ENCODE results near the gene RPL3.
"Not testable (repeated sequence)": the region's sequence is repeated elsewhere in the genome, so short reads cannot be mapped to it uniquely, and the experiment has no call there.

The RPL3 gene

DNA sequence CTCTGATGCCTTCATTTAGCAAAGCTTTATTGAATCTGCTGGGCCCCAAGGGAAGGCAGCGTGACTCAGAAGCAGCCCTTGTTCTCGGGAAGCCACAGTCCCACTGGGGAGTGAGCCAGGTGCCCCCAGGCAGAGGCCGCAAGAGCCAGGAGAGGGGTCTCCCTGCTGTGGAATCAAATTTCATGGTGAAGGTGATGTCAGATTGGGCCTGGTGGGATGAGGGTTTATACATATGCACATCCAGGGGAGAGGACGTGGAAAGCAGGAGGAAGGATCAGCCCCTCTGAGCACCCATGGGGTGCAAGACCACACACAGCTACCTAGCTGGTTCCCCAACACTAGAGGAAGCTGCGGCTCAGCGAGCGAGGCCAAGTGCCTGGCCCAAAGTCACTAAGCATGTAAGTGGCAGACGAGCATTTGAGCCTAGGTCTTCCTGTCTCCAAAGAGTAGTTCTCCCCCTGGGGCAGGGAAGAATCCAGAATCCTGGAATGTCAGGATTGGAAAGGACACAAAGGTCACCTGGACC, 32.3 kb upstream of the RPL3 start:
- DNase-seq (ENCODE audit: low read depth), result no peak

DNA sequence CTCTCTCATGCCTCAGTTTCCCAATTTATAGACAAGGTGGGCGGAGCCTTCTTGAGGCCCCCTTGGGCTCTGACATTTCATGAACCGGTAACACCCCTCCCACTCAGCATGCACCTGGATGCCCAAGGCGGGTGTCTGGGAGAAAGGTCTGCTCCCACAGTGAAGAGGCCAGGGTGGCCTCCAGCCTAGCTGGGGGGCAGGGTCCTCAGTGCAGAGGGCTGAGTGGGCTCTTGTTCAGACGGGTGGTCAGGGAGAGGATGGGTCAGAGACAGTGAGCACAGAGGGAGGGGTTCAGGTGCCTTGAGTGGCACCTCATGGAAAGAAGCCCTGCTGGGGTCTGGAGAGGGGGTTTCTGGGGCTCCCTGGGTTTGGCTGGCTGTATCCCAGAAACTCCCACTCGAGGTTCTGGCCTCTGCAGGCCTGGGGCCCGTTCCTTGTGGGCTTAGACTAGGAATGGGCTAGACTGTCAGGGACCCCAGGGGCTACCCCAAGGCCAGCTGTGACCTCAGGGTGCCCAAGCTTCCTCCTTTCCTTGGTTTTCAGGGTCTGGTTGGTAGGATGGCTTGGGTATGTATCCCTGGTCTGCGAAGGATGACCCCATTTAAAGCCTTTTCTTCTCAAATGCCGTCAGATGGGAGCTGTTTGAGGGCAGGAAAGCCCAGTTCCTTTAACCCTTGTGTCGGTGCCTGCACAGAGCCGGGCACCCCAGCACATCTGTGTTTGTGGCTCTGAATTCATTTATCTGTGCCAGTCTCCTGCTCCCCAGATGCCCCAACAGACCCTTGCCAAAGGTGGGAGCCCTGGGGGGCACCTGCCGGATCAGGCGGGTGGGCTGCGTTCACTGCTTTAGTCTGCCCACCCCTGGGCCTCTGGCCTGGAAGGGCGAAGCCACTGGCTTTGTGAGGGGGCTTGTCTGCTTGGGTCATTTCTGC, 31.6 kb upstream of the RPL3 start:
- DNase-seq (ENCODE audit: low read depth), result no peak

DNA sequence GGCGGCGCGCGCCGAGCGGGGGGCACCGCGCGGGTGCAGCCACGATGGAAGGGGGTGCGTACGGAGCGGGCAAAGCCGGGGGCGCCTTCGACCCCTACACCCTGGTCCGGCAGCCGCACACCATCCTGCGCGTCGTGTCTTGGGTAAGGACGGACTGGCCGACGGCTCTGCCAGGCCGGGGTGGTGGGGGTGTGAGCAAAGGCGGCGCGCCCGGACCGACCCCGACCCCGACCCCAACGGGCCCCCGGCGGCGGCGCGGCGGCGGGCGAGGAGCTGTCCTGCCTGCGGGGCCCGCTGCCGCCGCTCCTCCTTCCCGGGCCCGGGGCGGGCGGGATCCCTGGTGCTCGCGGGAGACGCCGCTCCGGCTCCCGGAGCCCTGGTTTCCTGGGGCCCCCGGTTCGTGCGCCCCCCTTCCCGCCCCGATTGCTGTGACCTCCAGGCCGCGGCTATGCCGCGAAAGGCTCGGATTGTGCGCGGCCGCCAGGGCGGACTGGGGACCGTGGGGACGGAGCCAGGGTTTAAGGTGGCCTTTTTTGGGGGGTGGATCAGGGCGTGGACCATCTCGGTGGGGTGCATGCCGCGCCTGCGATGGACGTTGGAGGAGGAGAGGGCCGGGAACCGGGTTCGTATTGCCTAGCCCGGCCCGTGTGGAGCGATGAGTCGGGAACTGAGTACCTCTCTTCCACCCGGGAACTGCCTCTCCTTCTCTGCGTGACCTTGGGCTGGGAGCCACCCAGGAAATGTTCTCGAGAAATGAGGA, 30.7 kb upstream of the RPL3 start, which contains the start of gene SYNGR1:
Gene SYNGR1 (plus strand): TSS at position 25 of the 760 bp plus-strand sequence. CDS start 20 bp downstream, at position 45.
- no peak for DNase-seq (ENCODE audit: low read depth)

DNA sequence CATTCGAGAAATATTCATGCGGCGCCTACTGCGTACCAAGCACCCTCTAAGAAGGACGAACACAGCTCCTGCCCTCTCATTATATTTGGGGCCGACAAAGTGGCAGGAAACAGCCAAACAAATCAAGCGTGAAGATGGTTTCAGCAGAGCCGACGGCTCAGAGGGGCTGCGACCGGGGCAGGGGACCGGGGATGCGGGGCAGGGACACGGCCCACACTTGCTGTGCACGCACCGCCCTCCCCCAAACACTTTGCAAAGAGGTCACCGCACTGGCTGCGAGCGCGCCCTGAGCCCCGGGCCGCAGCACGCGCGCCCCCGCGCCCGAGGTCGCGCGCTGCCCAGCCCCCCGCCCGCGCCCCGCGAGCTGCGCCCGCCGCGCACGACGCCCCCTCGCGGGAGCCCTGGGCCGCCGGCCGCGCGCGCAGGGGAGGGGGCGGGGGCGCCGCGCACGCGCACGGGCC, 30.1 kb upstream of the RPL3 start:
- no peak for DNase-seq (ENCODE audit: low read depth)

DNA sequence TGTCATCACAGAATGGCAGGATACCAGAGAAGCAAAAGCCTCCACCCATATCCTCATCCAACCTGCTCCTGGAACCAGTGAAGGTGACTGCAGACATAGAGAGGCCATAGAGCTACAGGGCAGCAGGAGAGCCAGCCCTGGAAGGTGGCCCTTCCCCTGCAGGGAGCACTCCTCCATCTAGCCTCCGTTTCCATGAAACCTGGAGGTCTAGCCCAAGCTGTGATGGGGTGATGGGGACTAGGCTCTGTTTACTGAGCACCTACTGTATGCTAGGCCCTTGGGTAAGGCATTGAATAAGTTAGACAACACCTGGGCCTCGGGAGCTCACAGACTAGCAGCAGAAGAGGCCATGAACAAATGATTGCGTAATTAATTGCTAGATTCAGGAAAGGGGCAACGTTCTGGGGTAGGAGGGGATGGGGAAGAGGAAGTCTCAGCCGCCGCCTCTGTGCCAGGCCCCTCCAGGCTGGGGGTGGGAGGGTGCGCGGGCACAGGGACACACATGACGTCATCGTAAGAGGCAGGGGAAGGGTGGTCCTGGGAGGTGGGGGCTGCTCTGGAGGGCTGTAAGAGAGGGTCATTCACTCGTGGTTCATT, 29.6 kb upstream of the RPL3 start:
- DNase-seq (ENCODE audit: low read depth), result no peak

DNA sequence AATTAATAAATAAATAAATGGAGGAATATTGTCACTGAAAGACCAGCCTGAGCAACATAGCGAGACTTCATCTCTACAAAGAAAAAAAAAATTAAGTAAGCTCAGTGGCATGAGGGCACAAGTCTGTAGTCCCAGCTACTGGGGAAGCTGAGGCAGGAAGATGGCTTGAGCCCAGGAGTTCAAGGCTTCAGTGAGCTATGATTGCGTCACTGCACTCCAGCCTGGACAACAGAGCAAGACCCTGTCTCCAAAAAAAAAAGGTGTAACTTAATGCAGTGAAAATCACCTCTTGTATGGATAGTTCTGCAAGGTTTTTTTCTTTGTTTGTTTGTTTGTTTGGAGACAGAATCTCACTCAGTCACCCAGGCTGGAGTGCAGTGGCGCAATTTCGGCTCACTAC, 25.8 kb upstream of the RPL3 start:
- DNase-seq (ENCODE audit: low read depth), result no peak

DNA sequence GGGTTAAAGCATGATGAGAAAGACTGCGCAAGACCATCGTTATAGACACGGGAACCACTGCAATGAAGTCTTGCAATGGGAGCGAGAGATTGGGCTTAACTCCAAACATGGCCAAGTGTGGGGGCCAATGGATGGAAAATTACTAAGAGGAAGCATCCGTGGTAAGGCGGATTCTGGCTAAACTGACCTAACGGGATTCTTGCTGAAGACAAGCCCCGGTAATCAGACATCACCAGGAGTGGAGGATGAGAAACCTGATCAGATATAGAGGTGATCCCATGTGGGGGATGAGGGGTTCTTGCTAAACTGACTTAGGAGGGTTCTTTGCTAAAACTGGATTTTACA, 24.6 kb upstream of the RPL3 start:
- DNase-seq (ENCODE audit: low read depth), result no peak

DNA sequence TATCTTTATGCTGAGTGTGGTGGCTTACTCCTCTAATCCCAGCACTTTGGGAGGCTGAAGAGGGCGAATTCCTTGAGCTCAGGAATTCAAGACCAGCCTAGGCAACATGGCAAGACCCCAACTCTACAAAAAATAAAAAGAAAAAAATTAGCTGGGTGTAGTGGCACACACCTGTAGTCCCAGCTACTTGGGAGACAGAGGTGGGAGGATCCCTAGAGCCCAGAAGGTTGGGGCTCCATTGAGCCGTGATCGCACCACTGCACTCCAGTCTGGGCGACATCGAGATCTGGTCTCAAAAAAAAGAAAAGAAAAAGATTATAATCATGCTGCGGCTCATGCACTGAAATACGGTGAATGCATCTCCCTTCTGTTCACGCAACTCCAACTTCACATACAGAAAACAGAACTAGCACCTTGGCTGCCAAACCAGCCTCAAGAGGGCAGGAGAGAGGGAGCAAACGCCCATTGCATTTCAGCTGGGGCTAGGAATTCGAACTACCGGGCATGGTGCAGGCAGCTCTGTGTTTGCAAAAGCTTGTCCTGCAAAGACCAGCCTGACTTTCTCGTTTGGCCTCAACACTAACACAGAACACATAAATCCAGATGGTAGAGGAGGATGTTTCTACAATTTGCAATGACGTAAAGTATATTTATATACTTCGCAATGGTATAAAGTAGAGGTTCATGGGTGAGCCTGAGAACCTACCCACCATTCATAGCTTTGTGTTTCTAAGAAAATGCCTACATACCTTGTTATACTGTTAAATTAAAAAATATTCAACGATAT, 24.0 kb upstream of the RPL3 start:
- DNase-seq (ENCODE audit: low read depth), result no peak

DNA sequence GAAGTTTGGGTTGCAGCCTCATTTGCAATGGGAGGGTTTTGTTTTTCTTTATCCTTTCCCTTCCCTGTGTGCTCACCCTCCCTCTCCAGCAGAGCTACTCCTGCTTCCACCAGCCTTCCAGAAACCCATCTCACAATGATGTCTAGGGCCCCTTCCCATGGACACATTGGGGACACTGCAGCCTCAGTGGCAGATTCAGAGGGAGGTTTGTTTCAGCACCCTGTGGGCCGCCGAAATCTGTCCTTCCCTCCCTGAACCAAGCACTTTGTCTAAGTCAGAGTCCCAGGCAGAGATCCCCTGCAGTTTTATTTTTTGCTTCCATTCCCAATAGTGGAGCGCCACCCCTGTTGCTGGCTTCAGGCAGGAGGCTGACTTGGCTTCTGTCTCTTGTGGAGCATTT, 21.8 kb upstream of the RPL3 start:
- no peak for DNase-seq (ENCODE audit: low read depth)

DNA sequence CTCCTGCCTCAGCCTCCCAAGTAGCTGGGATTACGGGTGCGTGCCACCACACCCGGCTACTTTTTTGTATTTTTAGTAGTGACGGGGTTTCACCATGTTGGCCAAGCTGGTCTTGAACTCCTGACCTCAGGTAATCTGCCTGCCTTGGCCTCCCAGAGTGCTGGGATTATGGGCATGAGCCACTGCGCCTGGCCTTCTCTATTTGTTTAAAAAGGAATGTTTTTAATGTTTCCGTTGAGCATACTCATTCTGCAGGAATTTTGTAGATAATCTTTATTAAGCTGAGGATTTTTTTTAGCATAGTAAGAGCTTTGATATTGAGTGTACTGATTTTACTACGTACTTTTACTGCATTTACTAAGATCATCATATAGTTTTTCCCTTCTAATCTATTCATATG, 20.4 kb upstream of the RPL3 start:
- not testable (repeated sequence) for DNase-seq (ENCODE audit: low read depth)

DNA sequence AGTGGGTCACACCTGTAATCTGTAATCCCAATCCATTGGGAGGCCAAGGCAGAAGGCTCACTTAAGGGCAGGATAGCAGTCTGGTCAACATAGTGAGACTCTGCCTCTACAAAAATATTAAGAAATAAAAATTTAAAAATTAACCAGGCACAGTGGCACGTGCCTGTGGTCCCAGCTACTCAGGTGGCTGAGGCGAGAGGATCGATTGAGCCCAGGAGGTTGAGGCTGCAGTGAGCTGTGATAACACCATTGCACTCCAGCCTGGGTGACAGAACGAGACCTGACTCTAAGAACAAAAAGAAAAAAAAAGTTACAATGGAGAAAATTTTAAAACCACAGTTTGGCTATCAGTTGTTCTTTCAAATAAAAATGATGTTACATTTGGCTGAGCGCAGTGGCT, 17.0 kb upstream of the RPL3 start:
- DNase-seq (ENCODE audit: low read depth), result no peak

DNA sequence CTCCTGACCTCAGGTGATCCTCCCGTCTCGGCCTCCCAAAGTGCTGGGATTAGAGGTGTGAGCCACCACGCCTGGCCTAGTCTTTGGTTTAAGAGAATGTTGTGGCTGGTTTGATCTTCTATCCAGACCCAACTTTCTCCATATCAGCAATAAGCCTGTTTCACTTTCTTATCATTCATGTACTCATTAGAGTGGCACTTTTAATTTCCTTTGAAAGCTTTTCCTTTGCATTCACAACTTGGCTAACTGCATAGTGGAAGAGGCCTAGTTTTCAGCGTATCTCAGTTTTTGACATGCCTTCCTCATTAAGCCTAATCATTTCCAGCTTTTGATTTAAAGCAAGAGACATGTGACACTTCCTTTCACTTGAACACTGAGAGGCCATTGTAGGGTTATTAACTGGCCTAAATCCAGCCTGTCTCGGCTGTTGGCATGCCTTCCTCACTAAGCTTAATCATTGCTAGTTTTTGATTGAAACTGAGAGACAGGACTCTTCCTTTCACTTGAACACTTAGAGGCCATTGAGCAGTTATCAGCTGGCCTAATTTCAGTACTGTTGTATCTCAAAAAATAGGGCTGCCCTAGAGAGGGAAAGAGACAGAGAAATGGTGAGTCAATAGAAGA, 13.1 kb upstream of the RPL3 start:
- no peak for DNase-seq (ENCODE audit: low read depth)

DNA sequence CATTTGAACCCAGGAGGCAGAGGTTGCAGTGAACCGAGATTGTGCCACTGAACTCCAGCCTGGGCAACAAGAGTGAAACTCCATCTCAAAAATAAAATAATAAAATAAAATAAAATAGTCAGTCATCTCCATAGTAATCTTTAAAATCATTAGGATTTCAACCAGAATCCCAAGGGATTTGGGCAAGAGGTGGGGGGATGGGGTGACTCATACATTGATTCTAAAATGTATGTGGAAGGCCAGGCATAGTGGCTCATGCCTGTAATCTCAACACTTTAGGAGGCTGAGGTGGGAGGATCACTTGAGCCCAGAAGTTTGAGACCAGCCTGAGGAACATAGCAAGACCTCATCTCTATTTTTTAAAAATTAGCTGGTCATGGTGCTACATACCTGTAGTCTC, 11.1 kb upstream of the RPL3 start:
- not testable (repeated sequence) for DNase-seq (ENCODE audit: low read depth)

DNA sequence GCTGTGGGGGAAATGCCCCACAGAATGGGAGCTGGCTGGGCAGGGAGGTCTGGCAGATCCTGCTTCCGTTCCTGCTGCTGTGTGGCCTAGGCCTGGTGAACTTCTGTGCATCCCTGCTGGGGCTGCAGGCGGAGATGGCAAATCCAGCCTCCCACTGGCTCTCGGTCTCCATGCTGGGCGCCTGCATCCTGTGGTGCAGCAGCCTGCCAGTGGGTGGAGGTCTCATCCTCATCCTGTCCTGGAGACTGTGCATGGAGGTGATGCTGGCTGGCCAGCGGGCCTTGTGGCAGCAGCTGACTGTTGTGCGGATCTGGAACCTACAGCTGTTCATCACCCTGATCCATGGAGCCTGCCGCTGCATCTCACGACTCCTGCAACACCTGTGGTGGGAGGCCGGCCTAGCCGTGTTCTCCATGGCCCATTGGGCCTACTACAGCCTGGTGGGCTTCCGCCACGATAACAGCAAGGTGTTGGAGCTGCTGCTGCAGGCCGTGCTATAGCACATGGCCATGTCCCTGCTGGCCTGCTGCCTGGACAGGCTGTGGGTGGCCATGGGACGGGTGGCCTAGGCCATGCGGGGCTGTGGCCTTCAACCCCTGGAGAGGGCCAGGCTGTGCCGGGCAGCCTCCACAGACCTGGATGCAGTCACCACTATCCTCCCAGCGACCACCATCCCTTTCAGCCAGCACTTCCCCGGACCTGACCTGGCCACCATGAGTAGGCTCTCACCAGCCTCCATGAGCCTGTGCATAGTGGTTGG, 8.8 kb upstream of the RPL3 start:
- no peak for DNase-seq (ENCODE audit: low read depth)

DNA sequence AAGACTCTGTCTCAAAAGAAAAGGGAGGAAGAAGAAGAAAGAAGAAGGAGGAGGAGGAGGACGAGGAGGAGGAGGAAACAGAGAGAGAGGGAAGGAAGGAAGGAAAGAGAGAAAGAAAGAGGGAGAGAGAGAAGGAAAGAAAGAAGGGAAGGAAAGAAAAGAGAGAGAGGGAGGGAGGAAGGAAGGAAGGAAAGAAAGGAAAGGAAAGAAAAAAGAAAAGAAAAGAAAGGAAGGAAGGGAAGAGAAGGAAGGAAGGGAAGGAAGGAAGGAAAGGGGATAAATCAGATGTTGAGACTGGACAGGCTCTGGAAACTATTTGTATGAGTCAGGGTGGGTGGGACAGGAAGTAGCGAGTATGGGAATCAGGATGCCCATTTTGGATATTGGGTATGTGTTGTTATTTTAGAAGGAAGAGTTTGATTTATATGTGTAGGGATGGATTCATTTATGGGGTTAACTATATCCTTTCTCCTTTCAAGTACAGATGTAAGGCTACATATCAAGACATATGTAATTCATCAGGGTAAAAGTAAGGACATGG, 6.0 kb upstream of the RPL3 start:
- DNase-seq (ENCODE audit: low read depth), result no peak

DNA sequence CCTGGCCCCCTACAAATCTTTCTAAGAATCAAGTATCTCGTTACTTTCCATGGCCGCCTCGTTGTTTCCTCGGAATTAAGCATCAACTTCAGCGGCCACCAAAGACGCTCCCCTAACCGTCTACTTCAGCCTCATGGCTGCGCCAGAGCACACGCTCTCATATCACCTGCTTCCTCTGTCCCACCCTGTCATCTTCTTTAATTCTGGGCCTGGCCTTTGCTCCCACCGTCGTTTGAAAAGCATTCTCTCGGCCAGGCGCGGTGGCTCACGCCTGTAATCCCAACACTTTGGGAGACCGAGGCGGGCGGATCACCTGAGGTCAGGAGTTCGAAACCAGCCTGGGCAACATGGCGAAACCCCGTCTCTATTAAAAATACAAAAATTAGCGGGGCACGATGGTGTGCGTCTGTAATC, 1.2 kb upstream of the RPL3 start:
- DNase-seq (ENCODE audit: low read depth), result not testable (repeated sequence)

DNA sequence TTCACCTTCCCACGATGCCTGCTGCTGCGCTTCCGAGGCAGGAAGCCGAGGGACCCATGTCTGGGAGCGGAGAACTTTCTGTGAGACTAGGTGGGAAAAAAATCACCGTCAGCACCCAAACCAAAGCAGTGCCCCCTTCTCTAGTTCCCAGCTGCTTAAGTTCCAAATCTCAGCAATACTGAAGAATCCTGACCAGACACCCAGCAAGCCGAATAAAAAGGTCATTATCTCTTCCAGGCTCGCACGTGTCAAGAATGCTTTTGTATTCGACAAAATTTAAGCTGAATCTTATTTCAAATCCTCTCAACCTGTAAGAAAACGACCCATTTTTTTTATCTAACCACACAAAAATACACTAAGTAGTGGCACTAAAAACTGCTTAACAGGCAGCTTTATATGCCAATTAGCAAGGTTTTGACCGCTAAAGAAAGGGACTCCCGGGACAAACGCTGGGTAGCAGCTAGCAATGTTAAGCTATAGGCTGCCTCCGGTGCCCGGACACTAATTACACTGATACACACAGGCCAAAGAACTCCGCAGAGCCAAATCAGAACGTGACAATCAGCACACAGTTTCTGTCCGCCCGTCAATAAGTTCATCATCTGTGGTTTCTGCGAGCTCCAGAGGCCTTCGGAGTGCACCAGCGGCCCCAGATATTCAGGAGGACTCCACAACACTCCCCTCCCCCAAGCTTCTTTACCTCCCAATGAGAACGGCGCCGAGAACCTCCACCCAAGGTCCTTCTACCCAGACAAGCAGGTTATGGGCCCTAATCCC, 728 bp downstream of the RPL3 start:
- DNase-seq (ENCODE audit: low read depth), result no peak

DNA sequence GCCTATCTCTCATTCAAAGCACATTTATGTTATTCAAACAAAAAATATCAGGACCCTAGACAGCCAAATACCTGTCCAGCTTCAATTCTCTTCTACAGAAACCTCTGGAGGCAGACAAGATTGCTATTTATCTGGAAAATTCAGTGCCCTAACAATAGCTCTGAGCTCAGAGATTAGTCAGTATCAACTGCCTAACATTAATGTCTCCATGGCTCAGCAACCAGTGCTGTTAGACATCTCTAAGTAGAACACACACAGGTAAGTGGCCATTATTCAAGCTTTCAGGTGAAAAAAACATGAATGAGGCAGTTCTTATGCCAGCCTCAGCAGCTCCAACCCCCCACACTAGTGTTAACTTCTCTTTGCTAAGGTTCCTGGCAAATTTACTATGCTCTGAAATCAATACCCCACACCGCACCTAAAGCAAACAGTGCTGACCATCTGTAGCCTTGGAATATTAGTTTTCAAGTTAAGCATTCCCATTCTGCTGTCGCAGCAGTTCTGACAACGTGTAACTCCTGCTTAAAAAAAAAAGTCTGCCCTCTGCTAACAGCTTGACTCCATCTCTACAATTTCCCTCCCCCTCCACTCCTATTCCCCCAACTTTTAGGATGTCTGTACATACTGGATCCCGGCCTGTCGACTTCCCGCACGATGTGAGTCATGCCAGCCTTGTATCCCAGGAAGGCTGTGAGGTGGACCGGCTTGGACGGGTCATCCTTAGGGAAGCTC, 1.5 kb downstream of the RPL3 start:
- DNase-seq (ENCODE audit: low read depth), result no peak
